ENCODE results near the gene PER1. TPM values are rescaled to one million over a fixed set of nuclear protein-coding genes. Genes with fewer than 3 reads are reported as not detected.

The PER1 gene
- total and polyA plus RNA-seq, 9 of the 15 experiments (the other 6 are each of a cell fraction or from before 2014, with no cell fraction given): 0.13 to 26.0 (median 3.4) TPM

DNA sequence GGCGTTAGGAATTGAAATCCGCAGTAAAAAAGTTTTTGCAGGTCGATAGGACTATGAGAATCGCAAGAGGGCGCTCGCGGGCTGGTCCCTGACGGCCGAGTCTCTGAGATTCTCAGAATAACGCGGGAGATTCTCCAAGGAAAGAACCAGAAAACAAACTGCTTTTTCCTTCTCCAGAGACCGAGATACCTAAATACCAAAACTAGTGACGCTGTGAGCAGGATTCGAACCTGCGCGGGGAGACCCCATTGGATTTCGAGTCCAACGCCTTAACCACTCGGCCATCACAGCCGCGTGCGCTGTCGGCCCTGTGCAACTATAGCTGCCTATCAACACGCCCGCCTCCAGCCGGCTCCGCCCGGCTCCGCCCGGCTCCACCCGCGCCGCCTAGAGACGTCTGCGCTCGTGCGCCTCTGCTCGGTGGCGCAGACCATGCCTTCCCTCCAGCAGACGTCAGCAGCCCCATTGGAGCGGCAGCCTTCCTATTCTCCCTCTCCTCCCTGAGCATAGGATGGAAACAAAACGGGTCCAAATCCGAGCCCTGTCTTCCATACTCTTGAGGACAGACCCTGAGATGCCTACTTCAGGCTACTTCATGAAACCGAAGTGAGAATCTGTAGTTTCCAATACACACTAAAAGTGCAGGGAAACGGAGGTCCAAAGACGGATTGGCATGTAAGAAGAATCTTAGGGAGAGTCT, 13.4 kb downstream of the PER1 start (continued):
- TF ChIP-seq E2F1 (CRISPR knock-in tag; IDR thresholded peaks at IDR 0.05) (peak; percentile 69), POLR3A (IDR thresholded peaks at IDR 0.05; ENCODE audit: borderline replicate concordance, extremely low read depth, insufficient read depth, insufficient read length) (peak; percentile 81), NR2C1 (IDR thresholded peaks at IDR 0.05) (no peak), NR2C1 (tag; IDR thresholded peaks at IDR 0.05) (no peak), MGA (IDR thresholded peaks at IDR 0.05) (no peak; the same call in 1 of the 2 replicates), TRIM28 (IDR thresholded peaks at IDR 0.05) (no peak), XRCC5 (IDR thresholded peaks at IDR 0.05; ENCODE audit: low read depth, low read length) (peak; percentile 46; the same call in 1 of the 2 replicates), CXXC5 (CRISPR knock-in tag; IDR thresholded peaks at IDR 0.05) (peak; percentile 93), ZNF197 (CRISPR knock-in tag; IDR thresholded peaks at IDR 0.05; ENCODE audit: low read depth) (0 out of 2 replicates have a peak, but pooled peaks have one; percentile 60)
- TF ChIP-seq, protein P1, sequence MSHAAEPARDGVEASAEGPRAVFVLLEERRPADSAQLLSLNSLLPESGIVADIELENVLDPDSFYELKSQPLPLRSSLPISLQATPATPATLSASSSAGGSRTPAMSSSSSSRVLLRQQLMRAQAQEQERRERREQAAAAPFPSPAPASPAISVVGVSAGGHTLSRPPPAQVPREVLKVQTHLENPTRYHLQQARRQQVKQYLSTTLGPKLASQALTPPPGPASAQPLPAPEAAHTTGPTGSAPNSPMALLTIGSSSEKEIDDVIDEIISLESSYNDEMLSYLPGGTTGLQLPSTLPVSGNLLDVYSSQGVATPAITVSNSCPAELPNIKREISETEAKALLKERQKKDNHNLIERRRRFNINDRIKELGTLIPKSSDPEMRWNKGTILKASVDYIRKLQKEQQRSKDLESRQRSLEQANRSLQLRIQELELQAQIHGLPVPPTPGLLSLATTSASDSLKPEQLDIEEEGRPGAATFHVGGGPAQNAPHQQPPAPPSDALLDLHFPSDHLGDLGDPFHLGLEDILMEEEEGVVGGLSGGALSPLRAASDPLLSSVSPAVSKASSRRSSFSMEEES (CRISPR knock-in tag; IDR thresholded peaks at IDR 0.05): no peak
- TF ChIP-seq, protein P2, sequence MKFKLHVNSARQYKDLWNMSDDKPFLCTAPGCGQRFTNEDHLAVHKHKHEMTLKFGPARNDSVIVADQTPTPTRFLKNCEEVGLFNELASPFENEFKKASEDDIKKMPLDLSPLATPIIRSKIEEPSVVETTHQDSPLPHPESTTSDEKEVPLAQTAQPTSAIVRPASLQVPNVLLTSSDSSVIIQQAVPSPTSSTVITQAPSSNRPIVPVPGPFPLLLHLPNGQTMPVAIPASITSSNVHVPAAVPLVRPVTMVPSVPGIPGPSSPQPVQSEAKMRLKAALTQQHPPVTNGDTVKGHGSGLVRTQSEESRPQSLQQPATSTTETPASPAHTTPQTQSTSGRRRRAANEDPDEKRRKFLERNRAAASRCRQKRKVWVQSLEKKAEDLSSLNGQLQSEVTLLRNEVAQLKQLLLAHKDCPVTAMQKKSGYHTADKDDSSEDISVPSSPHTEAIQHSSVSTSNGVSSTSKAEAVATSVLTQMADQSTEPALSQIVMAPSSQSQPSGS (CRISPR knock-in tag; IDR thresholded peaks at IDR 0.05): 0 out of 2 replicates have a peak, but pooled peaks have one; percentile 27

All from K562 (cell line).